Left lung (tissue), 10 donors: ENCODE measurements around the gene MID2. TPM values are rescaled to one million over a fixed set of nuclear protein-coding genes. Genes with fewer than 3 reads are reported as not detected.
A peak's percentile ranks its signal among the peaks of the same experiment; 100 is the strongest.

ENCODE experiments used
- ATAC-seq: fragments of 200-7000 bp; cut with Tn5 transposase; one replicate; pipeline ENCODE4 v1.9.1; 2020; ENCODE audit warnings: moderate library complexity
- DNase-seq, 4 donors: peaks; one replicate each; pipeline ENCODE4 v3.0.0-alpha.2; 2013 to 2020
- H3K27ac ChIP-seq, 2 donors: fragments of 200-600 bp; sonication (generic) in 1 of 2; one replicate each; pipeline versions ENCODE4 v1.5.0 to v1.8.0; 2020 to 2021
- H3K27me3 ChIP-seq, 2 donors: fragments of 200-600 bp; sonication (generic) in 1 of 2; one replicate each; pipeline versions ENCODE4 v1.5.0 to v1.8.0; 2020 to 2021
- H3K36me3 ChIP-seq, 2 donors: fragments of 200-600 bp; sonication (generic) in 1 of 2; one replicate each; pipeline versions ENCODE4 v1.5.0 to v1.8.0; 2020 to 2021
- H3K4me1 ChIP-seq, 2 donors: fragments of 200-600 bp; one replicate each; pipeline ENCODE4 v1.8.0; 2021
- H3K4me3 ChIP-seq, 2 donors: fragments of 200-600 bp; sonication (generic) in 1 of 2; one replicate each; pipeline versions ENCODE4 v1.5.0 to v1.8.0; 2020 to 2021; ENCODE audit warnings: mild to moderate bottlenecking in 1 of 2
- H3K9me3 ChIP-seq, 2 donors: fragments of 200-600 bp; sonication (generic) in 1 of 2; one replicate each; pipeline versions ENCODE4 v1.5.0 to v1.8.0; 2020 to 2021
- CTCF ChIP-seq, 2 donors: fragments of 200-600 bp; sonication (generic) in 1 of 2; IDR thresholded peaks; one replicate each; pipeline versions ENCODE4 v1.5.0 to v1.8.0; 2021; ENCODE audit warnings: antibody characterized with exemption in 2 of 2
- intact Hi-C, 2 donors: fragments of 100-400 bp; cut with DNase I; formaldehyde crosslinking; loops; one replicate each; pipeline versions ENCODE4 v1.11.2 to v1.14.2; 2022
- polyA plus RNA-seq, 6 donors: library from polyadenylated mRNA; unstranded; fragments of 120-200 nt; gene quantifications; one replicate each; pipeline ENCODE4 v1.2.1, GENCODE V29; 2013; ENCODE audit not compliant: insufficient read length in 6 of 6
- total RNA-seq, 2 donors: library from RNA; stranded (reverse); fragmentation: NEBNext Ultra II Directional; extraction: Animal tissue kit (Norgen Biotek cat#: 25700); gene quantifications; one replicate each; pipeline ENCODE4 v1.2.1, GENCODE V29; 2021
- donor health status: DM: no; HTN: yes; CAD: no.
- donor health status: DM: no; HTN: no; CAD: no.

MID2 gene
- total and polyA plus RNA-seq, 8 donors, result 17.4 to 24.1 (median 20.9) TPM

- TF ChIP-seq CTCF (IDR thresholded peaks at IDR 0.05), result no peak
- Histone ChIP-seq H3K9me3 (no peaks in the 10 kb centered on the region), H3K4me3 (no peak overlapping the region), H3K36me3 (no peaks in the 10 kb centered on the region), H3K4me1 (no peaks in the 10 kb centered on the region), H3K27me3 (peaks cover 0 to 2% of the 10 kb centered on the region in 2 donors), H3K27ac (no peak overlapping the region)
- ATAC-seq (no peak), DNase-seq (no peak)
- intact Hi-C loops, result no loop called here
These were observed 45.5 kb downstream of the MID2 start for GRCh38 chrX:107871136-107871535.

GRCh38 chrX:107878106-107878505 lies 52.4 kb downstream of the MID2 start:
- no peak overlapping the region for H3K27ac ChIP-seq
- H3K36me3 ChIP-seq, result no peaks in the 10 kb centered on the region
- TF ChIP-seq CTCF (IDR thresholded peaks at IDR 0.05), result no peak
- H3K9me3 ChIP-seq, result no peaks in the 10 kb centered on the region
- no peaks in the 10 kb centered on the region for H3K27me3 ChIP-seq
- DNase-seq, result no peak
- no peak for ATAC-seq
- intact Hi-C loops, result no loop called here
- no peak overlapping the region for H3K4me3 ChIP-seq
- H3K4me1 ChIP-seq, result no peaks in the 10 kb centered on the region

GRCh38 chrX:107880054-107880610 lies 54.5 kb downstream of the MID2 start:
- intact Hi-C loops, result no loop called here
- no peaks in the 10 kb centered on the region for H3K4me1 ChIP-seq
- ATAC-seq, result no peak
- no peaks in the 10 kb centered on the region for H3K9me3 ChIP-seq
- H3K36me3 ChIP-seq, result no peaks in the 10 kb centered on the region
- no peaks in the 10 kb centered on the region for H3K27me3 ChIP-seq
- no peak overlapping the region for H3K27ac ChIP-seq
- no peak for TF ChIP-seq CTCF (IDR thresholded peaks at IDR 0.05)
- no peak for DNase-seq
- no peak overlapping the region for H3K4me3 ChIP-seq

GRCh38 chrX:107894038-107894437 lies 68.4 kb downstream of the MID2 start:
- H3K4me1 ChIP-seq, result no peaks in the 10 kb centered on the region
- H3K4me3 ChIP-seq, result no peak overlapping the region
- no peaks in the 10 kb centered on the region for H3K27me3 ChIP-seq
- DNase-seq (peak in 2 of 4 donors; percentile 4 to 21), ATAC-seq (peak; percentile 86)
- peak; percentile 45 to 62 for TF ChIP-seq CTCF (IDR thresholded peaks at IDR 0.05)
- intact Hi-C loops, result no loop called here
- no peak overlapping the region for H3K27ac ChIP-seq
- no peaks in the 10 kb centered on the region for H3K9me3 ChIP-seq
- H3K36me3 ChIP-seq, result no peaks in the 10 kb centered on the region

GRCh38 chrX:107902721-107903120 lies 77.1 kb downstream of the MID2 start:
- H3K27me3 ChIP-seq, result peaks cover 0 to 9% of the 10 kb centered on the region in 2 donors
- no peak overlapping the region for H3K27ac ChIP-seq
- no peaks in the 10 kb centered on the region for H3K4me1 ChIP-seq
- TF ChIP-seq CTCF (IDR thresholded peaks at IDR 0.05), result no peak
- ATAC-seq (peak; percentile 21), DNase-seq (no peak)
- no peaks in the 10 kb centered on the region for H3K36me3 ChIP-seq
- intact Hi-C loops, result no loop called here
- H3K4me3 ChIP-seq, result no peak overlapping the region
- H3K9me3 ChIP-seq, result no peaks in the 10 kb centered on the region
